Measurements from ENCODE around the gene PCDH9. TPM values are rescaled to one million over a fixed set of nuclear protein-coding genes. Genes with fewer than 3 reads are reported as not detected.
"Not testable (repeated sequence)": the region's sequence is repeated elsewhere in the genome, so short reads cannot be mapped to it uniquely, and the experiment has no call there.

PCDH9 gene
- polyA plus RNA-seq, 1 experiment: 3.3 TPM

DNA sequence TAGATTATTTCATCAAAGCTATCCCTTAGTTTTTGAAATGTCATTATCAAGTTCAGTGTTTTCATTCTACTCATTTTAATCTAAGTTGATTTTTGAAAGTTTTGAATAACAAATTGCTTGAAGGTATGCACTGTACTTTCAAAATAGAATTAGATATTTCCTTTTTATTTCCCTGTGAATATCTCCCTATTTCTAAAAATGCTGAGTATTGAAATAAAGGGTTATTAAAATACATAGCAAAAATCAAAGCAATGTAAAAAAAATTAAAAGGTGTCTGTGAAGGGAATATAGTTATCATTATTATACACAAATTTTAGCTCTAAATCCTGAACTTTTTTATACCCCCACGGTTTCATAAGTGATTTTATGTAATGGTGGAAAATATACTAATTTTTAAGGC, 967.8 kb downstream of the PCDH9 start:
- no peak for TF ChIP-seq CTCF (IDR thresholded peaks at IDR 0.05; ENCODE audit: low read depth, low read length)
- H3K27ac ChIP-seq (ENCODE audit: low read depth, low read length): no peak overlapping the region
- ChIA-PET CTCF (no interaction called here), POLR2A (no interaction called here)
- H3K27me3 ChIP-seq (ENCODE audit: control insufficient read depth, insufficient read depth, low read length): no peaks in the 10 kb centered on the region
- H3K9me3 ChIP-seq (ENCODE audit: control insufficient read depth, insufficient read depth, low read length): no peaks in the 10 kb centered on the region
- DNase-seq (ENCODE audit: low read depth, low spot score): no peak
- H3K4me3 ChIP-seq (ENCODE audit: low read depth, low read length): no peak overlapping the region

DNA sequence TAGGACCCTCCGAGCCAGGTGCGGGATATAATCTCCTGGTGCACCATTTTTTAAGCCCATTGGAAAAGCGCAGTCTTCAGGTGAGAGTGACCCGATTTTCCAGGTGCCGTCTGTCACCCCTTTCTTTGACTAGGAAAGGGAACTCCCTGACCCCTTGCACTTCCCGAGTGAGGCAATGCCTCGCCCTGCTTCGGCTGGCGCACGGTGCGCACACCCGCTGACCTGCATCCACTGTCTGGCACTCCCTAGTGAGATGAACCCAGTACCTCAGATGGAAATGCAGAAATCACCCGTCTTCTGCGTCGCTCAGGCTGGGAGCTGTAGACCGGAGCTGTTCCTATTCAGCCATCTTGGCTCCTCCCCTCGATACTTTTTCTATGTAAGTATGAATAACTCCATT, 970.7 kb downstream of the PCDH9 start:
- POLR2A ChIA-PET; H3K9me3 ChIP-seq (ENCODE audit: control insufficient read depth, insufficient read depth, low read length); CTCF ChIA-PET; H3K4me3 ChIP-seq (ENCODE audit: low read depth, low read length); DNase-seq (ENCODE audit: low read depth, low spot score); H3K27ac ChIP-seq (ENCODE audit: low read depth, low read length); H3K27me3 ChIP-seq (ENCODE audit: control insufficient read depth, insufficient read depth, low read length): not testable (repeated sequence)

Small RNA genes within 50 kb of the gene (small RNA-seq; reads per million reads assigned to genes)
- not detected for gene RNU7-87P (ENCODE audit: insufficient read length, low read depth)

Data from AG04450 (cell line).